CD4-positive, alpha-beta T cell treated with Interleukin-1 beta for 1 hour (primary cell): Measurements from ENCODE around the gene DDX11.
"Not testable (repeated sequence)": the region's sequence is repeated elsewhere in the genome, so short reads cannot be mapped to it uniquely, and the experiment has no call there.

ENCODE experiments used
- DNase-seq, 2 donors: peaks; one replicate each; pipeline ENCODE4 v3.0.0-alpha.2; 2020 to 2022

Gene DDX11

DNA sequence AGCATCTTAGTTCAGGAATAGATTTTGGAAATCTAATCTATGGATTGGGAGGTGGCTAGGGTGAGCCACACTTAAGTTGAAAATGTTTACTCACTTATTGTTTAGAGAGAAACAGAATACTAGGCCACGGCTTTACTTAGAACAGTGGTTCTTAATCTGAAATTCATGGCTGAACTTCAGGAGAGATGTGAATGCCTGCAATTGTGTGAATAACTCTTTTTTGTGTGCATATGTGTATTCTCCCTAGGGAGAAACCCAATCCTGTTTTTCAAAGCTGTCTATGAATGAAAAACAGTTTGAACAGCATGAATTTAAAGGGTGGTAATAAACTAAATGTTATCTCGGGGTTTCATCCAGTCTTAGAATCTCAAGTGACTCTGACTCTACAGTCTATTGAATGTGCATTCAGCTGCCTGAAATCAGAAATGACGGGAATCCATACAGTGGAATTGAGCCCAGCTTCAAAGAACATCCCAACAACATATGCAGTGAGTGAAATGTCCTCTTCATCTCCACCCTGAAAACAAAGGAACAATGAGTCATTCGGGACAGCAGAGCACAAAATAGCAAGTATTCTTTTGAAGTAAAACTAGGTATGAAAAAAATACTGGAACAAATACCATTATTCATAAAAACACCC, 53.7 kb downstream of the DDX11 start:
- DNase-seq: not testable (repeated sequence)

GRCh38 chr12:31136581-31136980, 62.9 kb downstream of the DDX11 start:
- not testable (repeated sequence) for DNase-seq

GRCh38 chr12:31144768-31145167, 71.1 kb downstream of the DDX11 start:
- DNase-seq: not testable (repeated sequence)

GRCh38 chr12:31145296-31145695, 71.6 kb downstream of the DDX11 start:
- DNase-seq: not testable (repeated sequence)

- DNase-seq: not testable (repeated sequence)
Measured at GRCh38 chr12:31147415-31147814, 73.8 kb downstream of the DDX11 start.

DNA sequence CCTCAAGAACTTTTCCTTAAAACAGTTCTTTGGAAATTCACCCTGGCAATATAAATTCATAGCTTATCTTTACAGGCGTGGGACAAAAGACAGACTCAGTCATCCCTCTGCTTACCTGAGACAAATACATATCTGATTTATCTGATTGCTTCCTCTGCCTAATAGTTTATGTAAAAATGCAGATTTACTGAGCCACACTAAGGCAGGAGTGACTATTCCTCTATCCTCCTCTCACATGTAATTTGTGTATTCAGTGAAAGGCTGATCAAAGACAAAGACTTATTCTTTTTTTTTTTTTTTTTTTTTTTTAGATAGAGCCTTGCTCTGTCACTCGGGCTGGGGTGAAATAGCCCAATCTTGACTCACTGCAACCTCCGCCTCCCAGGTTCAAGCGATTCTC, 77.1 kb downstream of the DDX11 start:
- DNase-seq: not testable (repeated sequence)
